ENCODE data around the gene SBNO2. TPM values are rescaled to one million over a fixed set of nuclear protein-coding genes. Genes with fewer than 3 reads are reported as not detected.

Gene SBNO2, protein sequence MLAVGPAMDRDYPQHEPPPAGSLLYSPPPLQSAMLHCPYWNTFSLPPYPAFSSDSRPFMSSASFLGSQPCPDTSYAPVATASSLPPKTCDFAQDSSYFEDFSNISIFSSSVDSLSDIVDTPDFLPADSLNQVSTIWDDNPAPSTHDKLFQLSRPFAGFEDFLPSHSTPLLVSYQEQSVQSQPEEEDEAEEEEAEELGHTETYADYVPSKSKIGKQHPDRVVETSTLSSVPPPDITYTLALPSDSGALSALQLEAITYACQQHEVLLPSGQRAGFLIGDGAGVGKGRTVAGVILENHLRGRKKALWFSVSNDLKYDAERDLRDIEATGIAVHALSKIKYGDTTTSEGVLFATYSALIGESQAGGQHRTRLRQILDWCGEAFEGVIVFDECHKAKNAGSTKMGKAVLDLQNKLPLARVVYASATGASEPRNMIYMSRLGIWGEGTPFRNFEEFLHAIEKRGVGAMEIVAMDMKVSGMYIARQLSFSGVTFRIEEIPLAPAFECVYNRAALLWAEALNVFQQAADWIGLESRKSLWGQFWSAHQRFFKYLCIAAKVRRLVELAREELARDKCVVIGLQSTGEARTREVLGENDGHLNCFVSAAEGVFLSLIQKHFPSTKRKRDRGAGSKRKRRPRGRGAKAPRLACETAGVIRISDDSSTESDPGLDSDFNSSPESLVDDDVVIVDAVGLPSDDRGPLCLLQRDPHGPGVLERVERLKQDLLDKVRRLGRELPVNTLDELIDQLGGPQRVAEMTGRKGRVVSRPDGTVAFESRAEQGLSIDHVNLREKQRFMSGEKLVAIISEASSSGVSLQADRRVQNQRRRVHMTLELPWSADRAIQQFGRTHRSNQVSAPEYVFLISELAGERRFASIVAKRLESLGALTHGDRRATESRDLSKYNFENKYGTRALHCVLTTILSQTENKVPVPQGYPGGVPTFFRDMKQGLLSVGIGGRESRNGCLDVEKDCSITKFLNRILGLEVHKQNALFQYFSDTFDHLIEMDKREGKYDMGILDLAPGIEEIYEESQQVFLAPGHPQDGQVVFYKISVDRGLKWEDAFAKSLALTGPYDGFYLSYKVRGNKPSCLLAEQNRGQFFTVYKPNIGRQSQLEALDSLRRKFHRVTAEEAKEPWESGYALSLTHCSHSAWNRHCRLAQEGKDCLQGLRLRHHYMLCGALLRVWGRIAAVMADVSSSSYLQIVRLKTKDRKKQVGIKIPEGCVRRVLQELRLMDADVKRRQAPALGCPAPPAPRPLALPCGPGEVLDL (N-terminal part only)
- total RNA-seq = 10 to 100 TPM; 15.4 to 63.3 (median 43.9) TPM

DNA sequence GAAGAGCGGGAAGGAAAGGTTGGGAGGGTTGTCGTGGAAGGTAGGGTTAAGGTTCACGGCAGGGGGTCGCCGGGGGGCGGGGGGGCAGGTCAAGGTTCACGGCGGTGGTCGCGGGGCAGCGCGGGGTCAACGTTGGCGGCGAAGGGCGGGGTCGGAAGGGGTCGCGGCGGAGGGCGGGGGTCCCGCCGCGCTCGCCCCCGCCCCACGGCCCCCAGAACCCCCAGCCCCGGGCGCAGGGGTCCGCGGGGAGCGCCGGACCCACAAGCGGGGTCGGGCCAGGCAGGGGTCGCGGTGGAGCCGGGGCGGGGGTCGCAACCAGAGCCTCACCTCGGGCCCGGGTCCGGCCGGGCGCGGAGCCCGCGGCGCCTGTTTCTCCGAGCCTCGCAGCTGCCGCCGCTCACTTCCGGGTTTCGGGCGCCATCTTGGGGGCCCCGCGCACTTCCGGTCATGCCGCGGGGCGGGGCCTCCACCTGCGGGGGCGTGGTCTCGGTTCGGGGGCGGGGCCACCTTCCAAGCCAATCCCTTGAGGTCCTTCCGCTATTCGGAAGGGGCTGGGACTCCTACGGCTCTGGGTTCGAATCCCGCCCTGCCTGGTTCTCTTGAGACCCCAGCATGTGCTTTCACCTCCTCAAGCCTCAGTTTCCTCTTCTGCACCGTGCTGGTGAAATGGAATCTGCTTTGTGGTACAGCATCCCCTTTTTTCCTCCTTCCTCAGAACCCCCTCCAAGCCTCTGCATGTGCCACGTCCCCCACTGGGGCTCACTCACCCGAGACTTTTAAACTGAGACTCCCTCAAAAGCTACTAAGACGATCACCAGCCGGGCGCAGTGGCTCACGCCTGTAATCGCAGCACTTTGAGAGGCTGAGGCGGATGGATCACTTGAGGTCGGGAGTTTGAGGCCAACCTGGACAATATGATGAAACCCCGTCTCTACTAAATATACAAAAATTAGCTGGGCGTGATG lies at the start of gene SBNO2:
Gene SBNO2 (minus strand): TSS at position 424 of the 965 bp plus-strand sequence. CDS start 19,992 bp downstream, outside the sequence.
- intact Hi-C loops (cut with DNase I; ENCODE audit: low total_unique reads) = no loop called here
- H3K9me3 ChIP-seq = no peaks in the 10 kb centered on the region
- TF ChIP-seq POLR2A (IDR thresholded peaks at IDR 0.05) (peak; percentile 34), POLR2AphosphoS5 (IDR thresholded peaks at IDR 0.05) (peak in 2 of 3 donors; percentile 38 to 76)
- TF ChIP-seq, protein P1, sequence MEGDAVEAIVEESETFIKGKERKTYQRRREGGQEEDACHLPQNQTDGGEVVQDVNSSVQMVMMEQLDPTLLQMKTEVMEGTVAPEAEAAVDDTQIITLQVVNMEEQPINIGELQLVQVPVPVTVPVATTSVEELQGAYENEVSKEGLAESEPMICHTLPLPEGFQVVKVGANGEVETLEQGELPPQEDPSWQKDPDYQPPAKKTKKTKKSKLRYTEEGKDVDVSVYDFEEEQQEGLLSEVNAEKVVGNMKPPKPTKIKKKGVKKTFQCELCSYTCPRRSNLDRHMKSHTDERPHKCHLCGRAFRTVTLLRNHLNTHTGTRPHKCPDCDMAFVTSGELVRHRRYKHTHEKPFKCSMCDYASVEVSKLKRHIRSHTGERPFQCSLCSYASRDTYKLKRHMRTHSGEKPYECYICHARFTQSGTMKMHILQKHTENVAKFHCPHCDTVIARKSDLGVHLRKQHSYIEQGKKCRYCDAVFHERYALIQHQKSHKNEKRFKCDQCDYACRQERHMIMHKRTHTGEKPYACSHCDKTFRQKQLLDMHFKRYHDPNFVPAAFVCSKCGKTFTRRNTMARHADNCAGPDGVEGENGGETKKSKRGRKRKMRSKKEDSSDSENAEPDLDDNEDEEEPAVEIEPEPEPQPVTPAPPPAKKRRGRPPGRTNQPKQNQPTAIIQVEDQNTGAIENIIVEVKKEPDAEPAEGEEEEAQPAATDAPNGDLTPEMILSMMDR (IDR thresholded peaks at IDR 0.05) = no peak
- peak within 1 kb of the TSS; percentile 99 for H3K27ac ChIP-seq
- peak; percentile 68 to 88 for DNase-seq (ENCODE audit: low spot score in 2 of 2)
- H3K4me3 ChIP-seq = peak within 1 kb of the TSS; percentile 83 to 95 (median 91)
- peaks cover 22 to 28% of the 10 kb centered on the region in 2 donors for H3K4me1 ChIP-seq
- H3K27me3 ChIP-seq = no peaks in the 10 kb centered on the region
- H3K36me3 ChIP-seq = no peaks in the 10 kb centered on the region

DNA sequence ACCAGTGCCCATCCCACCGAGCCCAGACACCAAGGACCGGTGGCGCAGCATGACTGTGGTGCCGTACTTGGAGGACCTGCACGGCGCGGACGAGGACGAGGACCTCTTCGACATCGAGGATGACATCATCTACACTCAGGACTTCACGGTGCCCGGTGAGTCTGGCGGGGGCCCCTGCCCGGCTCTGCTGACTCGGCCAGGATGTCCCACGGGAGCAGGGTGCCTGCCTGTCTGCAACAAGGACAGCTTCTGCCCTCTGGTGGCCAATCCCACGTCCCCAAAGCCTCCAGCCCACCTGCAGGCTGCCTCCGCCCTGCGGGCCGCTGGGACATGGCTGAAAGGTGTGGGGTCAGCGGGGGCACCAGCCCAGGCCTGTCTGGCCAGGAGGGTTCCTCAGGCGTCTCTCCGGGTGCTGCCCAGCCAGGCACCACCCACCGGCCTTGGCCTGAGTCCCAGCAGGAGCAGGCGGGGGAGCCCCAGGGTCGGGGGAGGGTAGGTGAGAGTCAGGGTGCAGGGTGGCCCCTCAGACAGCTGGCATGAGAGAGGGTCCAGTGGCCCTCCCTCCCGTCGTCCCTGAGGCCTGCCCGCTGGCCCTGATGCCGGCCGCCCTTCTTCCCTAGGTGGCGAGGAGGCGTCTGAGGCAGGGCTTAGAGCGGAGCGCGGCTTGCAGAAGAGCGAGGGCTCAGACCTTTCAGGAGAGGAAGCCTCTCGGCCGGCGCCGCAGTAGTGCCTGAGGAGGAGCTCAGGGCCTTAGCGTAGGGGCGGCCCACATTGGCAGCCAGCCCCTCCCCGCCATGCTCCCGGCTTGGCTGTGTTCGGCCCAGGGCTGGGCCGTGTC lies 49.2 kb upstream of the SBNO2 start:
- Histone ChIP-seq H3K9me3 (no peaks in the 10 kb centered on the region), H3K27me3 (no peaks in the 10 kb centered on the region), H3K27ac (peak overlapping the region in 1 of 2 donors; percentile 20), H3K4me1 (no peaks in the 10 kb centered on the region), H3K36me3 (peaks cover 9% of the 10 kb centered on the region), H3K4me3 (no peak overlapping the region)
- intact Hi-C loops (cut with DNase I; ENCODE audit: low total_unique reads) = loop anchor here (10.0 kb wide), 1 partner anchor 208 kb away; no protein-coding TSS in a partner anchor
- no peak for TF ChIP-seq POLR2A (IDR thresholded peaks at IDR 0.05)
- TF ChIP-seq, protein P1 (IDR thresholded peaks at IDR 0.05) = no peak
- TF ChIP-seq POLR2AphosphoS5 (IDR thresholded peaks at IDR 0.05) = no peak
- DNase-seq (ENCODE audit: low spot score in 2 of 2) = no peak

DNA sequence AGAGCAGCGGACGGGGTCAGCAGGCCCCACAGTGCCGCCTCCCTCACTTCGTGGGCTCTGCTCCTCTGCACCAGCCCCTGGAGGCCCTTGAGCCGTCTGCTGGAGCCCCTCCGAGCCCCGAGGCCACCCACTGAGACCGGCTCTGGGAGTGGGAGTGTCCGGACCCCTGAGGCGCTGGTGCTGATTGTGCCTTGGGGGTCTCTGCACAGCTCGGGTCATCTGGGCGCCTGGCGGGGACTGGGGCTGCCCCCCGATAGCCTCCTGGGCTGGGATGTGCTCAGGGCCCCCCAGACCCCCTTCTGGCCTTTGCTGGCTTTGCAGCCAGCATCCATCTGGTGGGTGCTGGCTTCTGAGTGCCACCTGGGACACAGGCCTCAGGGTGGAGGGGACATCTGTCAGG lies 48.3 kb upstream of the SBNO2 start:
- intact Hi-C loops (cut with DNase I; ENCODE audit: low total_unique reads) = loop anchor here (10.0 kb wide), 1 partner anchor 208 kb away; no protein-coding TSS in a partner anchor
- TF ChIP-seq POLR2A (IDR thresholded peaks at IDR 0.05) (no peak), POLR2AphosphoS5 (IDR thresholded peaks at IDR 0.05) (no peak)
- TF ChIP-seq, protein P1 (IDR thresholded peaks at IDR 0.05) = no peak
- Histone ChIP-seq H3K27me3 (no peaks in the 10 kb centered on the region), H3K4me1 (no peaks in the 10 kb centered on the region), H3K4me3 (no peak overlapping the region), H3K36me3 (peaks cover 1% of the 10 kb centered on the region), H3K27ac (no peak overlapping the region), H3K9me3 (no peaks in the 10 kb centered on the region)
- DNase-seq (ENCODE audit: low spot score in 2 of 2) = no peak

DNA sequence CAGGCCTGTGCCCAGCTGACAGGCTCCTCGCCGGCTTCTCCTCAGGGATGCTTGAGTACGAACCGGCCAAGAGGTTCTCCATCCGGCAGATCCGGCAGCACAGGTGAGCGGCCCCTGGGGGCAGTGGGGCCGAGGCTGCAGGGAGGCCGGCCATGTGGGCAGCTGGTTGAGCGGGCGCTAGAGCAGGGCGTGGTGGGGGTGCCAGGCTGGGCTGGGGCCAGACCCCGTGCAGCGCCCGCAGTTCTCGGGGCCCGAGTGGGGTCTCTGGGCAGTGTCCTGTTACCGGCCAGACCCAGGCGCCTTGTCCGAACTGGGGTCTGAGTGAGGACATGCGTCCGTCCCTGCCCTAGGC lies 47.8 kb upstream of the SBNO2 start:
- Histone ChIP-seq H3K36me3 (no peaks in the 10 kb centered on the region), H3K4me1 (no peaks in the 10 kb centered on the region), H3K27ac (peak overlapping the region in 1 of 2 donors; percentile 21), H3K4me3 (no peak overlapping the region), H3K27me3 (no peaks in the 10 kb centered on the region), H3K9me3 (no peaks in the 10 kb centered on the region)
- TF ChIP-seq POLR2A (IDR thresholded peaks at IDR 0.05) (no peak), POLR2AphosphoS5 (IDR thresholded peaks at IDR 0.05) (no peak)
- TF ChIP-seq, protein P1 (IDR thresholded peaks at IDR 0.05) = no peak
- no peak for DNase-seq (ENCODE audit: low spot score in 2 of 2)
- intact Hi-C loops (cut with DNase I; ENCODE audit: low total_unique reads) = loop anchor here (10.0 kb wide), 1 partner anchor 207 kb away; no protein-coding TSS in a partner anchor

All from breast epithelium (tissue), 4 donors.